GM10847 (cell line): ENCODE measurements around the gene IL13RA2.

Experiments
- POLR2A ChIP-seq: IDR thresholded peaks from 2 replicates; pipeline ENCODE4 v1.6.1; 2011; ENCODE audit not compliant: insufficient read length; ENCODE audit errors: extremely low read depth

The IL13RA2 gene

GRCh38 chrX:115021121-115021520, 3.7 kb upstream of the IL13RA2 start:
- no peak for TF ChIP-seq POLR2A

DNA sequence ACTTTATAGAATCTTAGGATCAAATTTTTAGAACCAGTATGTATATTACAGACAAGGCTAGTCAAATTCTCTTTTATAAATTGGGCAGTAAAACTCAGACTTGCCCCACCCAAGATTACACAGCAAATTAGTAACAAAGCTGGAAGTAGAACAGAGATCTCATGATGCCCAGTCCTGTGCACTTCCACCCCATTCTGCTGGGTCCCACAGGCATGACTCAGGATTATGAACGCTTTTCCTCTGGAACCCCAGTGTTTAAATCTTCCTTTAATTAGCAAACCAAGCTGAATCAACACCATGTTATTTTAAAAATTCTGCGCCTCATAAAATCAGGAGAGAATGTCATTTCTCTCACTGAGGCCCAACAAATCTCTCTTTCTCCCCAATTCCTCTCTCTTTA, 1.5 kb upstream of the IL13RA2 start:
- TF ChIP-seq POLR2A, result no peak

GRCh38 chrX:115018040-115018647, 728 bp upstream of the IL13RA2 start:
- TF ChIP-seq POLR2A, result no peak

- no peak for TF ChIP-seq POLR2A
Observed at GRCh38 chrX:115013705-115014104, 3.7 kb downstream of the IL13RA2 start.

DNA sequence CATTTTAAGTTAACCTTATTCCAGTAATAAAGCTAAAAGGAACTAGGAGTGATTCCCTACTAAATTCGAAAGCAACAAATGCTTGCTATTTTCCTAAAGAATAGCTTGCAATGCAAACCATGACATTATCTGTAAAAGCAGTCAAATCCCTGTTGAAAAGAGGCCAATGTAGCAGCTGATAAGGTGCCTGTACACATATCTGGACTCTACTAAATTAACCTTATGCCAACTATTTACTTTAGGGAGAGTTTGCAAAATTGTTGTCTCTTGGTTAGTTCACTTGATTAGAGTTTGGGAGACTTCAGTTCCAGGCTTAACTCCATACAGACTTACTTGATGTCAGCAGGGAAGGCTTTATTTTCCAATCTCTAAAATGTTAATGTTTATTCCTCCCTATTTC, 6.0 kb downstream of the IL13RA2 start:
- TF ChIP-seq POLR2A, result no peak

DNA sequence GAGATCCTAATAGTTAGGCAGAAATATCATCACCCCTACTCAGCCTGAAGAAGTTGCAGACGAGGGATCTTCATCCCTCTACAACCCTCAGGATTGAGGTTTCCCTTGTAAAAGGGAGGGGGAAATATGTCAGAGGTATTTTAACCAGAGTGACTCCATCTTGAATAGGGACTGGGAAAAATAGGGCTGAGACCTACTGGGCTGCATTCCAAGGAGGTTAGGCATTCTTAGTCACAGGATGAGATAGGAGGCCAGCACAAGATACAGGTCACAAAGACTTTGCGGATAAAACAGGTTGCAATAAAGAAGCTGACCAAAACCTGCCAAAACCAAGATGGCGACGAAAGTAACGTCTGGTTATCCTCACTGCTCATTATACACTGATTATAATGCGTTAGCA, 17.5 kb downstream of the IL13RA2 start:
- no peak for TF ChIP-seq POLR2A

DNA sequence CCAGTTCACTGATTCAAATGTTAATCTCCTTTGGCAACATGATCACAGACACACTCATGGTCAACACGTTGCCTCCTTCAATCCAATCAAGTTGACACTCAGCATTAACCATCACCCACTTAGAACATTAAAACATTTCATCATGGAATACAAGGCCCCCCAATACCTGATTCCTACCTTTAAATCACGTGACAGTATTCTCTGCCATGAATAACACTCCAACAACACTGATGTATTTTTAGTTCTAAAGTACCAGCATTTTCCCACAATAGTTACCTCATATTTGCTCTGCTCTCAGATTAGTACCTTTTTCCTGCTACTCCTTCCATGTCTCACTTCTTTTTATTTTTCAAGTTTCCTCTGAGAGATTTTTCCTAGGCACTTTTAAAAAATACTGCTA, 19.6 kb downstream of the IL13RA2 start:
- TF ChIP-seq POLR2A, result no peak

DNA sequence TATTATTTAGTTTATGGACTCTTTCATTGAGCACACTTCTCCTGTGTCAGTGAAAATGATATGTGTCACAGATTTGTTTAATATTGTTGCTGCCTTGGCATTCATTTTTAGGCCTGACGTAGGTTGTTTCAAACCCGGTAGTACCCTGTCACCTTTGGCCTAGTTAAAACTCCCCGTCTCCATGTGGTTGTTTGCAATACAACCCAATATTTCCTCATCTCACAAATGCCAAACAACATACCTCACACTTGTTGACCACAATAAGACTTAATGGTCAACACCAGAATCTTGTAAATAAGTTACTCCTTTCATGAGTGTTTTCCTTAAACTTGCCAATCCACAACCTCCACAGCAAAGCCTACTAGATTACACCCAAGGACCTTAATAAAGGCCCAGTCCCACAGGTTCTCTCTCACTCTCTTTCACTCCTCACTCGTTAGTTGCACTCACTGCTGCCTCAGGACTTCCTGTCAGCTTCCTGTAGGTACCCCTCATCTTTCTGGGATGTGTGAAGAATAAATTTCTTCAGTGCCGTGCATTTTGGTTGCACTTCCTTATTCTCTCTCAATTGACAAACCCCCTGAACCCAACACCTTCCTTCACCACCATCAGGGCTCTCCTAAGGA, 31.3 kb downstream of the IL13RA2 start:
- TF ChIP-seq POLR2A, result no peak

DNA sequence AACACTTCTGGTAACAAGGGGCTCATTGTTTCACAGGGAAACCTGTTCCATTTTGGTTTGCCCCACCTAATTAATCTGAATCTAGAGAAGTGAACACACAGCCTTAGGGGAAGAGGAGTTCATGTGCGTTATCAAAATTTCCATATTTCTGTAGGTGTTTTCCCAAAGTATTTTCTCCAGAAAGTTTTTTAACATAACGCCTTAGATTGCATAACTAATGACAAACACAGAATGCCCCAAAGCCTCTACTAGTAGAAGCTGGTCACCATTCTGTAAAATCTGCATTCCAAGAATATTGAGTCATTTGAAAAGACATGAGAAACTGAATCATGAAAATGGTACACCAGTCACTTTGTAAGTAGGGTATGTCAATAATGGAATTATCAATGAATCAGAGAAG, 41.1 kb downstream of the IL13RA2 start:
- no peak for TF ChIP-seq POLR2A

DNA sequence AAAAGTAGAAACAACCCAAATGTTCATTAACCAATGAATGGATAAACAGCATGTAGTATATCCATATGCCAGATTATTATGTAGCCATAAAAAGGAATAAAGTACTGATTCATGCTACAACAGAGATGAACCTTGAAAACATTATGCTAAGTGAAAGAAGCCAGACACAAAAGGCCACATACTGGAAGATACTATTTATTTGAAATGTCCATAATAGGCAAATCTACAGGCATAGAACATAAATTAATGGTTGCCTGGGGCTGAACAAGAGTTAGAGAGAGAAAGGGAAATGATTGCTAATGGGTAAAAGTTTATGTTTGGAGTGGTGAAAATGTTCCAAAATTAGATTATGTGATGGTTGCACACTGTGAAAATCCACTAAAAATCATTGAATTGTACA, 44.4 kb downstream of the IL13RA2 start:
- no peak for TF ChIP-seq POLR2A

DNA sequence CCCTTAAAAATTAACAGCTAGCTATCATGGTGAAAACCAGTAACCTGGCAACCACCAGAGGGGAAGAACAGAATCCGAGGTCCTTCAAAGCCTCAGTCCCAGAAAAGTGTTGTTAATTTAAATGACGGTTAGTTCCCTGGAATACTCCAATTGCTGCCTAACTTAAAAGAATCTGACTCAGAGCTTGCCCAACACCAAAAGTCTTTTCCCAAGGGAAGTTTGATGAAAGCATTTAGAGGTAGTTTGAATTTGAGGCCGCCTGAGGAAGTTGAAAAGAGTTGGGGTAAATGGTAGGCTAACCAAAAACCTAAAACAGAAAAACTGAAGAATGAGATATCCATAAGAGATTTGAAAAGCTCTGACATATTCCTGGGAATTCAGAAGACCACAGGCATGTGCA, 46.6 kb downstream of the IL13RA2 start:
- no peak for TF ChIP-seq POLR2A

- no peak for TF ChIP-seq POLR2A
Observed at GRCh38 chrX:114964374-114964773, 53.0 kb downstream of the IL13RA2 start.

- TF ChIP-seq POLR2A, result no peak
Observed at GRCh38 chrX:114962209-114962608, 55.2 kb downstream of the IL13RA2 start.

- no peak for TF ChIP-seq POLR2A
Observed at GRCh38 chrX:114959729-114960128, 57.7 kb downstream of the IL13RA2 start.
